Measurements from ENCODE around the gene BABAM2. TPM values are rescaled to one million over a fixed set of nuclear protein-coding genes. Genes with fewer than 3 reads are reported as not detected.

The BABAM2 gene
- total and polyA plus RNA-seq, 9 of the 15 experiments (the other 6 are each of a cell fraction or from before 2014, with no cell fraction given): 10.9 to 37.4 (median 25.6) TPM

GRCh38 chr2:28134262-28134812 is 243.8 kb downstream of the BABAM2 start (continued):
- TF ChIP-seq, protein P1, sequence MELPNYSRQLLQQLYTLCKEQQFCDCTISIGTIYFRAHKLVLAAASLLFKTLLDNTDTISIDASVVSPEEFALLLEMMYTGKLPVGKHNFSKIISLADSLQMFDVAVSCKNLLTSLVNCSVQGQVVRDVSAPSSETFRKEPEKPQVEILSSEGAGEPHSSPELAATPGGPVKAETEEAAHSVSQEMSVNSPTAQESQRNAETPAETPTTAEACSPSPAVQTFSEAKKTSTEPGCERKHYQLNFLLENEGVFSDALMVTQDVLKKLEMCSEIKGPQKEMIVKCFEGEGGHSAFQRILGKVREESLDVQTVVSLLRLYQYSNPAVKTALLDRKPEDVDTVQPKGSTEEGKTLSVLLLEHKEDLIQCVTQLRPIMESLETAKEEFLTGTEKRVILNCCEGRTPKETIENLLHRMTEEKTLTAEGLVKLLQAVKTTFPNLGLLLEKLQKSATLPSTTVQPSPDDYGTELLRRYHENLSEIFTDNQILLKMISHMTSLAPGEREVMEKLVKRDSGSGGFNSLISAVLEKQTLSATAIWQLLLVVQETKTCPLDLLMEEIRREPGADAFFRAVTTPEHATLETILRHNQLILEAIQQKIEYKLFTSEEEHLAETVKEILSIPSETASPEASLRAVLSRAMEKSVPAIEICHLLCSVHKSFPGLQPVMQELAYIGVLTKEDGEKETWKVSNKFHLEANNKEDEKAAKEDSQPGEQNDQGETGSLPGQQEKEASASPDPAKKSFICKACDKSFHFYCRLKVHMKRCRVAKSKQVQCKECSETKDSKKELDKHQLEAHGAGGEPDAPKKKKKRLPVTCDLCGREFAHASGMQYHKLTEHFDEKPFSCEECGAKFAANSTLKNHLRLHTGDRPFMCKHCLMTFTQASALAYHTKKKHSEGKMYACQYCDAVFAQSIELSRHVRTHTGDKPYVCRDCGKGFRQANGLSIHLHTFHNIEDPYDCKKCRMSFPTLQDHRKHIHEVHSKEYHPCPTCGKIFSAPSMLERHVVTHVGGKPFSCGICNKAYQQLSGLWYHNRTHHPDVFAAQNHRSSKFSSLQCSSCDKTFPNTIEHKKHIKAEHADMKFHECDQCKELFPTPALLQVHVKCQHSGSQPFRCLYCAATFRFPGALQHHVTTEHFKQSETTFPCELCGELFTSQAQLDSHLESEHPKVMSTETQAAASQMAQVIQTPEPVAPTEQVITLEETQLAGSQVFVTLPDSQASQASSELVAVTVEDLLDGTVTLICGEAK (IDR thresholded peaks at IDR 0.05): no peak
- TF ChIP-seq, protein P1 (CRISPR knock-in tag; IDR thresholded peaks at IDR 0.05): no peak
- TF ChIP-seq, protein P2, sequence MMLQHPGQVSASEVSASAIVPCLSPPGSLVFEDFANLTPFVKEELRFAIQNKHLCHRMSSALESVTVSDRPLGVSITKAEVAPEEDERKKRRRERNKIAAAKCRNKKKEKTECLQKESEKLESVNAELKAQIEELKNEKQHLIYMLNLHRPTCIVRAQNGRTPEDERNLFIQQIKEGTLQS (IDR thresholded peaks at IDR 0.05): no peak
- TF ChIP-seq, protein P2 (CRISPR knock-in tag; conservative IDR thresholded peaks at IDR 0.05): no peak
- no peak for TF ChIP-seq ZNF395 (CRISPR knock-in tag; IDR thresholded peaks at IDR 0.05)
- no peak for TF ChIP-seq USF2 (CRISPR knock-in tag; IDR thresholded peaks at IDR 0.05)
- TF ChIP-seq, protein P3, sequence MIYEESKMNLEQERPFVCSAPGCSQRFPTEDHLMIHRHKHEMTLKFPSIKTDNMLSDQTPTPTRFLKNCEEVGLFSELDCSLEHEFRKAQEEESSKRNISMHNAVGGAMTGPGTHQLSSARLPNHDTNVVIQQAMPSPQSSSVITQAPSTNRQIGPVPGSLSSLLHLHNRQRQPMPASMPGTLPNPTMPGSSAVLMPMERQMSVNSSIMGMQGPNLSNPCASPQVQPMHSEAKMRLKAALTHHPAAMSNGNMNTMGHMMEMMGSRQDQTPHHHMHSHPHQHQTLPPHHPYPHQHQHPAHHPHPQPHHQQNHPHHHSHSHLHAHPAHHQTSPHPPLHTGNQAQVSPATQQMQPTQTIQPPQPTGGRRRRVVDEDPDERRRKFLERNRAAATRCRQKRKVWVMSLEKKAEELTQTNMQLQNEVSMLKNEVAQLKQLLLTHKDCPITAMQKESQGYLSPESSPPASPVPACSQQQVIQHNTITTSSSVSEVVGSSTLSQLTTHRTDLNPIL (CRISPR knock-in tag; IDR thresholded peaks at IDR 0.05): no peak
- TF ChIP-seq ZNF224 (CRISPR knock-in tag; IDR thresholded peaks at IDR 0.05): no peak
- TF ChIP-seq MED1 (CRISPR knock-in tag; IDR thresholded peaks at IDR 0.05; ENCODE audit: borderline replicate concordance): no peak
